H7 (cell line): Measurements from ENCODE around the gene HS6ST3. TPM values are rescaled to one million over a fixed set of nuclear protein-coding genes. Genes with fewer than 3 reads are reported as not detected.

Experiments
- DNase-seq: peaks from one replicate; pipeline ENCODE4 v3.0.0; 2012
- H3K27me3 ChIP-seq: 2 replicates; pipeline ENCODE4 v1.6.0; 2011; ENCODE audit warnings: mild to moderate bottlenecking, low read length; ENCODE audit not compliant: control insufficient read depth, insufficient read depth
- H3K36me3 ChIP-seq: replicated peaks from 2 replicates; pipeline ENCODE4 v1.5.1; 2011; ENCODE audit warnings: low read length; ENCODE audit not compliant: control insufficient read depth, insufficient read depth
- H3K4me3 ChIP-seq: 2 replicates; pipeline ENCODE4 v1.5.1; 2011; ENCODE audit warnings: low read depth, mild to moderate bottlenecking, control low read depth, low read length, moderate library complexity; ENCODE audit not compliant: insufficient read depth
- total RNA-seq: library from RNA; depleted of rRNA; stranded (reverse); fragments of >200 nt; shearing (Covaris generic); gene quantifications from 2 replicates; pipeline ENCODE4 v1.2.3, GENCODE V29; 2014

HS6ST3 gene
- total RNA-seq, 1 experiment from 2014 or later: 0.21 TPM

GRCh38 chr13:96575423-96576320 is 485.8 kb downstream of the HS6ST3 start:
- no peaks in the 10 kb centered on the region for H3K27me3 ChIP-seq
- no peak for DNase-seq
- H3K4me3 ChIP-seq: no peak overlapping the region
- no peaks in the 10 kb centered on the region for H3K36me3 ChIP-seq

- Histone ChIP-seq H3K27me3 (no peaks in the 10 kb centered on the region), H3K4me3 (no peak overlapping the region), H3K36me3 (no peaks in the 10 kb centered on the region)
- DNase-seq: no peak
Observed at GRCh38 chr13:96581741-96582140, 491.8 kb downstream of the HS6ST3 start.

DNA sequence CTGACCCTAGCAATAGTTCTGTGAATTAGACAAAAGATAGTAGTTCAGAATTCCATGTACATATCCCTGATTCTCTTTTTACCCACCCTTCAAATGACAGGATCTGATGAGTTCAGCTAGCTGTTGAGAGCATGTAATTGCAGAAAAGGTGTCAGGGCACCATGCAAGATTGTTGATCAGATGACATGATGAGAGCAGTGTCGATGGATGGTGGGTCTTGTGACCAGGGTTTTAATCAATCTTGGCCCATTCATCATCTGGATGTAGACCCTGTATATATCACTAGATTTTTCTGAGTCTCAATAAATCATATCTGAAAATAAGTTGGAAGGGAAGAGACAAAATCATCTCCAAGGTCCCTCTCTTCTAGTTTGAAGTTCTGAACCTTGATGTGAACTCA is 525.3 kb downstream of the HS6ST3 start:
- no peak for DNase-seq
- no peaks in the 10 kb centered on the region for H3K36me3 ChIP-seq
- no peaks in the 10 kb centered on the region for H3K27me3 ChIP-seq
- no peak overlapping the region for H3K4me3 ChIP-seq

DNA sequence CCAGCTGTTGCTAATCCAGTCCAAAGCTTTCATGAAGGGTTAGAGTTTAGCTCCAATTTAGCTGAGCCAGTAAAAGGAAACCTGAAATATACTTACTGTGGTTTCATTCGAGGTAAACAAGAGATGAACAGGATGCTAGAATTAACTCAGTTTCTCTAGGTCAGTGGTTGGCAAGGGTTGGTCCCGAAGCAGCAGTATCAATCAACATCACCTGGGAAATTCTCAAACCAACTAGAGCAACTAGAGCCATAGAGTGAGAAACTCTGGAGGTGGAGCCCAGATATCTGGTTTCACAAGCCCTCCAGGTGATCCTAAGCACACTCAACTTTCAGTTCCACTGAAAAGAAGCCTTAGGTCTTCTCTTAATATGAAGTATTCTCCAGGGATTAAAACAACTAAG is 527.6 kb downstream of the HS6ST3 start:
- no peak for DNase-seq
- no peaks in the 10 kb centered on the region for H3K36me3 ChIP-seq
- H3K27me3 ChIP-seq: no peaks in the 10 kb centered on the region
- H3K4me3 ChIP-seq: no peak overlapping the region

DNA sequence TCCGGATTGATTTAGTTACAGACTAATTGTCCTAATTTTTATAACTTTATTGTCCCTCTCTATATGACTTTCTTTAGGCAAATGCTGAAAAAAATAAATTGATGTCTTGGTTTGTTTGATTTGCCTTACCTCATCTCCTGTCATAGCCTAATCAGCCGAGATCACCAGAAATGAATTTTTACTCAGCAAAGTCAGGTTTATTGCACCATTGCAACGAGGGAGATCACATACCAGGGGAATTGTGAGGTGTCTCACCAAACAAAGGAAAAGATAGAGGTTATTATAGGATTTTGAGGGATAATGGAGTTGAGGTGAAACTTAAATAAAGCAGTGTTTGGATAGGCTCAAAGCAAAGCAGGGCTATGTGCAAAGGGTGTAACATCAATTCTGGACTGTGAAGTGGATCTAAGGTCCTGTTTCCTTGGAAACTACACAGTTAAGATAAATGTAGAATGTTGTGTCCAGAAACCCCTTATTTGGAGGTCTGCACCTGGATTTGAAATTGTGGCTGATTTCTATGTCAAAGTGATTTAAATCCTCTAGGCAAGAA is 531.8 kb downstream of the HS6ST3 start:
- no peaks in the 10 kb centered on the region for H3K27me3 ChIP-seq
- H3K36me3 ChIP-seq: no peaks in the 10 kb centered on the region
- no peak for DNase-seq
- no peak overlapping the region for H3K4me3 ChIP-seq

DNA sequence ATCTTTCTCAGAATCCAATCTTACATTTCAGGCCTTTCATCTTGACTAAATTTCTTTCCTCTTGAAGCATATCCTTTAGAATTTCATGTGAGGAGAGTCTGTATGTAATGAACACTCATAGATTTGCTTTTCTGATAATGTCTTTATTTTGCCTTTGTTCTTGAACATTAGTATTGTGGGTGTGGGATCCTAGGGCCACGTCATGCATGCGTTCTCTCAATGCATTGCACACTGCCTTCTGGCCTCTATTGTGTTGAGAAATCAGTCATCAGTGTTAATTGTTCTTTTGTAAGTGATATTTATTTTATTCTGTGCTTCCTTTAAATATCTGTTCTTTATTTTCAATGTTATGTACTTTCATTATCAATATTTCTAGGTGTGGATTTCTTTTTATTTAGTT is 539.4 kb downstream of the HS6ST3 start:
- no peak overlapping the region for H3K4me3 ChIP-seq
- DNase-seq: no peak
- H3K36me3 ChIP-seq: no peaks in the 10 kb centered on the region
- H3K27me3 ChIP-seq: no peaks in the 10 kb centered on the region

- DNase-seq: no peak
Observed at GRCh38 chr13:96632536-96633320, 542.8 kb downstream of the HS6ST3 start.

GRCh38 chr13:96636001-96636709 is 546.2 kb downstream of the HS6ST3 start:
- Histone ChIP-seq H3K27me3 (no peaks in the 10 kb centered on the region), H3K4me3 (no peak overlapping the region), H3K36me3 (no peaks in the 10 kb centered on the region)
- no peak for DNase-seq

More at GRCh38 chr13:96632536-96633320, 542.8 kb downstream of the HS6ST3 start:
- H3K4me3 ChIP-seq: no peak overlapping the region
- no peaks in the 10 kb centered on the region for H3K27me3 ChIP-seq
- no peaks in the 10 kb centered on the region for H3K36me3 ChIP-seq

- no peaks in the 10 kb centered on the region for H3K36me3 ChIP-seq
- H3K4me3 ChIP-seq: no peak overlapping the region
- no peak for DNase-seq
- no peaks in the 10 kb centered on the region for H3K27me3 ChIP-seq
Observed at GRCh38 chr13:96637039-96637438, 547.1 kb downstream of the HS6ST3 start.

GRCh38 chr13:96646101-96646500 is 556.2 kb downstream of the HS6ST3 start:
- no peak for DNase-seq
- Histone ChIP-seq H3K4me3 (no peak overlapping the region), H3K27me3 (no peaks in the 10 kb centered on the region), H3K36me3 (no peaks in the 10 kb centered on the region)

DNA sequence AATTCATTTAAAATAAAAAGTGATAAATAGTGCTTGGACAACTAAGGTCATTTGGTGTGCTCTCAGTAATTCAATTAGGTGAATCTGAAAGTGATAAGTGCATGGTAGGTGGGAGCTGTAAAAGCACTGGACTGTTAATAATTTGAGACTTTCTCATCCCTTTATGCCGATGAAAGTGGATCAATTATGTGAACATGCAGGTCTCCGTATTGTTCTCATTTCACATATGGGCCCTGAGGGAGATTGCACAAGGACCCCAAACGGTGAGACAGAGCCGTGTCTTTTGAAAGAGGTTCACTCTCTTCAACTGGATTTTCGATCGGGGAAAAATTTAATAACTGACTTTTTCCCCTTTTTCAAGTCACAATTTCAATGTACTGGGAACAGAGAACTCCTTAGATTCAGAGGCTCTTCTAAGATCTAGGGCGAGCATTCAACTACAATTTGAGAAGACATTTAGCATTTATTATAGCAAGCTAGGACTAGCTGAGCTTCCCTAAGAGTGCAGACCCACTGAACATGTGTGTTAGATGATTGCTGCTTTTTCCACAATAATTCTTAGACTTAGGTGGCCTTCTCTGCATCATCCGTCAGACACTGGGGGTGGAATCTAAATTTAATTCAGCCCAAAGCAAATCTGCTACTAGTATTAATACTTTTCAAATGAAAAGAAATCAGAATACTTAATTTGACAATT is 556.8 kb downstream of the HS6ST3 start:
- Histone ChIP-seq H3K27me3 (no peaks in the 10 kb centered on the region), H3K4me3 (no peak overlapping the region), H3K36me3 (no peaks in the 10 kb centered on the region)
- no peak for DNase-seq

DNA sequence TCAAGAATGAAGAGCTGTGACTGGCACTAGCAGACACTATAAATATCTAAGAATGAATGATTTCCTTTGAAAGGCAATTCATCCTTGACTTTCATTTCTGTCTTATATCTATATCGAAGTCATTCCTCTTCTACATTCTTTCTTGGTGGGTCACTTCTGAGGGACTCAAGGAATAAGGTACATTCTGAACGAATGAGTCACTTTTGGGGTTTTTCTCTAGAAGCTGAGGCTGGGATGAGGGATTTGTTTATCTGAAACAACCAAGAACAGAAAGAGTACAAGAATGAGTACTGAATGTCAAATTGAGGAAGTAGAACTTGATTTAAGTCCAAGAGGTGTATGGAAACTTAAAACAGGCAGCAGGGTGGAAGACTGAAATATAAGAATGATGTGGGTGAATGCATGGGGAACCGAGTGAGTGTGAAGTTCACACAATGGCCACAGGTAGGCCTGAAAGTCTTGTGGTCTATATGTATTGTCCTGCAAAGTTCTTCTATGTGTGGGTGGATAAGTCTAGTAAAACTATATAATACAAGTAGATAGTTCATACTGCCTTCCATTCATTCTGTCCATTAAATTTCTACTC is 560.5 kb downstream of the HS6ST3 start:
- DNase-seq: no peak
- H3K4me3 ChIP-seq: no peak overlapping the region
- H3K27me3 ChIP-seq: no peaks in the 10 kb centered on the region
- no peaks in the 10 kb centered on the region for H3K36me3 ChIP-seq

- DNase-seq: no peak
- Histone ChIP-seq H3K36me3 (no peaks in the 10 kb centered on the region), H3K27me3 (no peaks in the 10 kb centered on the region), H3K4me3 (no peak overlapping the region)
Observed at GRCh38 chr13:96651598-96651997, 561.7 kb downstream of the HS6ST3 start.

DNA sequence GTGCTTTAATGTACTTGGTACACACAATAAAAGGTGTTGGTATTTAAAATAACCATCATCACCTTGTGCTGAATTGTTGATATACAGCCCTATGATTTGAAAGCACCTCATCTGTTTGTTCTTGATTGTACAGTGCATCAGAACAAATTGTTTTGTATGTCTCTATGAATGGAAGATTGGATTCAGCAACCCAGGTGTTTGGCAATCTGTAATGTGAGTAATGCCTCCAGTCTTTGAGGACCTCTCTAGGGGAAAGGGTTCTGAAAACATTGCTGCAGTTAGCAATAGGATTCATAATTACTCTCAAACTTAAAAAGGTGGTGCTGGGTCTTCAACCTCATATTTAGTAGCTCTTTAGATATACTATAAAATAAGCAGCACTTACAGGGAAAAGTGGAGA is 562.6 kb downstream of the HS6ST3 start:
- H3K36me3 ChIP-seq: no peaks in the 10 kb centered on the region
- DNase-seq: no peak
- H3K4me3 ChIP-seq: no peak overlapping the region
- no peaks in the 10 kb centered on the region for H3K27me3 ChIP-seq
